ENCODE data around the gene TTLL11. TPM values are rescaled to one million over a fixed set of nuclear protein-coding genes. Genes with fewer than 3 reads are reported as not detected.

The TTLL11 gene
- total and polyA plus RNA-seq, 2 experiments from 2014 or later = 5.5 to 7.6 TPM

DNA sequence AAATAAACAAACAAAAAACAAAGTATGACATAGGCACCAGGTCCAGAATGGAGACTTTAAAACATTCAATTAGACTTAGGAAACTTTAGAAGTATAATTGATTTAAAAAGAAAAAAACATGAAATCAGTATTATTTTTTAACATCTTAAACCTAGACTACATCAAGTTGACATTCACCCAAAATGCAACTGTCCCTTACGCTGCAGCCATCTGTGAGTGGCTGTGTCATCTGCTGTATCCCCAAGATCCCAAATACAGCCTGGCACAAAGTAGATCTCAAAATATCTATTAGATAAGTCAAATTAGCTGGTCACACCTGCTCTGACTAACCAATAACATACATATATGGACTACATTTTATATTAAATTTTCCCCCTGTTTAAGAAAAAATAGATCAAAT, 7.8 kb downstream of the TTLL11 start:
- DNase-seq (ENCODE audit: low spot score) = no peak
- H3K9me3 ChIP-seq (ENCODE audit: low read depth) = no peaks in the 10 kb centered on the region
- no peak overlapping the region for H3K4me2 ChIP-seq
- no peaks in the 10 kb centered on the region for H4K20me1 ChIP-seq (ENCODE audit: insufficient read depth, poor library complexity, severe bottlenecking)
- no peak overlapping the region for H2AFZ ChIP-seq
- WGBS (ENCODE audit: low lambda C conversion rate, missing lambda C conversion rate) = 100% methylated on average over 1 of the region's 1 CpG
- no peaks in the 10 kb centered on the region for H3K27me3 ChIP-seq
- H3K9me2 ChIP-seq (replicated peaks; ENCODE audit: insufficient read depth) = no peaks in the 10 kb centered on the region
- H3K4me1 ChIP-seq (ENCODE audit: insufficient read depth) = no peaks in the 10 kb centered on the region
- peaks cover 24% of the 10 kb centered on the region for H3K79me2 ChIP-seq
- no peak overlapping the region for H3K27ac ChIP-seq
- no peaks in the 10 kb centered on the region for H3K36me3 ChIP-seq (replicated peaks; ENCODE audit: insufficient read depth, low read depth)
- no peak for TF ChIP-seq EZH2phosphoT487 (IDR thresholded peaks at IDR 0.05; ENCODE audit: low read depth, severe bottlenecking, unreplicated experiment)
- no peak for TF ChIP-seq EZH2 (IDR thresholded peaks at IDR 0.05; ENCODE audit: borderline replicate concordance)
- TF ChIP-seq, protein P1, sequence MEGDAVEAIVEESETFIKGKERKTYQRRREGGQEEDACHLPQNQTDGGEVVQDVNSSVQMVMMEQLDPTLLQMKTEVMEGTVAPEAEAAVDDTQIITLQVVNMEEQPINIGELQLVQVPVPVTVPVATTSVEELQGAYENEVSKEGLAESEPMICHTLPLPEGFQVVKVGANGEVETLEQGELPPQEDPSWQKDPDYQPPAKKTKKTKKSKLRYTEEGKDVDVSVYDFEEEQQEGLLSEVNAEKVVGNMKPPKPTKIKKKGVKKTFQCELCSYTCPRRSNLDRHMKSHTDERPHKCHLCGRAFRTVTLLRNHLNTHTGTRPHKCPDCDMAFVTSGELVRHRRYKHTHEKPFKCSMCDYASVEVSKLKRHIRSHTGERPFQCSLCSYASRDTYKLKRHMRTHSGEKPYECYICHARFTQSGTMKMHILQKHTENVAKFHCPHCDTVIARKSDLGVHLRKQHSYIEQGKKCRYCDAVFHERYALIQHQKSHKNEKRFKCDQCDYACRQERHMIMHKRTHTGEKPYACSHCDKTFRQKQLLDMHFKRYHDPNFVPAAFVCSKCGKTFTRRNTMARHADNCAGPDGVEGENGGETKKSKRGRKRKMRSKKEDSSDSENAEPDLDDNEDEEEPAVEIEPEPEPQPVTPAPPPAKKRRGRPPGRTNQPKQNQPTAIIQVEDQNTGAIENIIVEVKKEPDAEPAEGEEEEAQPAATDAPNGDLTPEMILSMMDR (IDR thresholded peaks at IDR 0.05; ENCODE audit: poor library complexity) = no peak
- H3K4me3 ChIP-seq = no peak overlapping the region

DNA sequence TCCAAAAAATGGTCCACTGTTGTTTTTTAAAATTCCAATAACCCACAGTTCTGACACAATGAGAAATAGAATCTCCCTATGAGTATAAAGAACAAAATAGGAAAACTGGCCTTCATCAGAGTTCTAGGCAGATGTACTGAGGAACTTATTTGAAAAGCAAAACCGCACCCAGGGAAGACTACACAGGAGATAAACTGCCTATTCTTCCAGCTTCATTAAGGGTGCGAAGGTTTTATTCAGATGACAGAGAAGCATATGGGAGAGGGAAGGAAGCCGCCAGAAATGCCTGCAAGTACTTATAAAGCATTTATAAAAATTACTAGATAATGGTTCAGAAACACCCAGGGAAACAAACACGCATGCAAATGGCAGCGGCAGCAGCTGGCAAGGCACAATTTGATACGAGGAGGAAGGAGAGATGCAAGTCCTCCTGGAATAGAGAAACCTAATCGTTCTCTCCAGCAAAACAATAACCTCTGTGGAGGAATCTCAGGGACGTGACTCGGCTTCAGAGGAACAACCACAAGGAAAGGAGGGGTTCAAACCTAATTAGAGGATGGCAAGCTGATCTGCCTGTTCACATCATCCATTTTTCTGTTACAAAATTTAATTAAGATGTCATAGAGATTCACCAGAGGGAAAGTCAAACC, 9.0 kb downstream of the TTLL11 start:
- Histone ChIP-seq H4K20me1 (ENCODE audit: insufficient read depth, poor library complexity, severe bottlenecking) (no peaks in the 10 kb centered on the region), H3K9me2 (replicated peaks; ENCODE audit: insufficient read depth) (no peaks in the 10 kb centered on the region), H3K79me2 (peaks cover 22% of the 10 kb centered on the region), H3K4me2 (no peak overlapping the region), H3K36me3 (replicated peaks; ENCODE audit: insufficient read depth, low read depth) (no peaks in the 10 kb centered on the region), H3K4me1 (ENCODE audit: insufficient read depth) (no peaks in the 10 kb centered on the region), H3K27me3 (no peaks in the 10 kb centered on the region), H3K4me3 (no peak overlapping the region), H3K27ac (no peak overlapping the region), H2AFZ (no peak overlapping the region), H3K9me3 (ENCODE audit: low read depth) (no peaks in the 10 kb centered on the region)
- DNase-seq (ENCODE audit: low spot score) = no peak
- TF ChIP-seq EZH2phosphoT487 (IDR thresholded peaks at IDR 0.05; ENCODE audit: low read depth, severe bottlenecking, unreplicated experiment) (no peak), EZH2 (IDR thresholded peaks at IDR 0.05; ENCODE audit: borderline replicate concordance) (no peak)
- TF ChIP-seq, protein P1 (IDR thresholded peaks at IDR 0.05; ENCODE audit: poor library complexity) = no peak
- WGBS (ENCODE audit: low lambda C conversion rate, missing lambda C conversion rate) = 80% methylated on average over 9 of the region's 9 CpGs

- Histone ChIP-seq H3K36me3 (replicated peaks; ENCODE audit: insufficient read depth, low read depth) (no peaks in the 10 kb centered on the region), H3K79me2 (peaks cover 21% of the 10 kb centered on the region), H3K9me2 (replicated peaks; ENCODE audit: insufficient read depth) (no peaks in the 10 kb centered on the region), H2AFZ (no peak overlapping the region), H3K4me3 (no peak overlapping the region), H3K9me3 (ENCODE audit: low read depth) (peaks cover 10% of the 10 kb centered on the region), H3K27me3 (no peaks in the 10 kb centered on the region), H3K27ac (no peak overlapping the region), H4K20me1 (ENCODE audit: insufficient read depth, poor library complexity, severe bottlenecking) (no peaks in the 10 kb centered on the region), H3K4me2 (no peak overlapping the region), H3K4me1 (ENCODE audit: insufficient read depth) (no peaks in the 10 kb centered on the region)
- DNase-seq (ENCODE audit: low spot score) = no peak
- TF ChIP-seq, protein P1 (IDR thresholded peaks at IDR 0.05; ENCODE audit: poor library complexity) = no peak
- TF ChIP-seq EZH2phosphoT487 (IDR thresholded peaks at IDR 0.05; ENCODE audit: low read depth, severe bottlenecking, unreplicated experiment) (no peak), EZH2 (IDR thresholded peaks at IDR 0.05; ENCODE audit: borderline replicate concordance) (no peak)
- WGBS (ENCODE audit: low lambda C conversion rate, missing lambda C conversion rate) = 70% methylated on average over 5 of the region's 5 CpGs
Observed at GRCh38 chr9:122080986-122081385, 12.1 kb downstream of the TTLL11 start.

Data from hepatocyte (in vitro differentiated cells).